A549 (cell line): ENCODE data around the gene LYPD6.

Source experiments
- CBX2 ChIP-seq: fragments of 200-600 bp; sonication (generic); IDR thresholded peaks from 2 replicates; pipeline ENCODE4 v1.6.1; 2016; ENCODE audit warnings: low read depth, mild to moderate bottlenecking, borderline replicate concordance
- CEBPB ChIP-seq, 2 experiments: fragments of >200 bp in 1 of 2; sonication (Bioruptor Twin) in 1 of 2; formaldehyde crosslinking in 1 of 2; IDR thresholded peaks; 2 replicates each; pipeline ENCODE4 v1.6.1; 2012 to 2016
- HOXB5 ChIP-seq: fragments of 250-450 bp; sonication (Bioruptor Pico); IDR thresholded peaks from 2 replicates; pipeline ENCODE4 v1.5.0; 2020; ENCODE audit warnings: mild to moderate bottlenecking, moderate library complexity
- MAFK ChIP-seq: fragments of 450-650 bp; IDR thresholded peaks from 2 replicates; pipeline ENCODE4 v1.6.1; 2014; ENCODE audit not compliant: partially characterized antibody
- MAZ ChIP-seq: fragments of 150-350 bp; IDR thresholded peaks from 2 replicates; pipeline ENCODE4 v1.6.1; 2014; ENCODE audit warnings: antibody characterized with exemption, low read depth, low read length, borderline replicate concordance
- NFE2L2 ChIP-seq: fragments of 150-350 bp; conservative IDR thresholded peaks from 2 replicates; pipeline ENCODE4 v1.6.1; 2014; ENCODE audit warnings: low read length
- POLR2A ChIP-seq: IDR thresholded peaks from 2 replicates; pipeline ENCODE4 v1.6.1; 2012; ENCODE audit warnings: mild to moderate bottlenecking, low read length
- RAD21 ChIP-seq, 2 experiments: fragments of >200 bp in 1 of 2; sonication (Bioruptor Twin) in 1 of 2; formaldehyde crosslinking in 1 of 2; IDR thresholded peaks in 1 of 2; conservative IDR thresholded peaks in 1 of 2; 2 replicates in 1 of 2; 3 replicates in 1 of 2; pipeline ENCODE4 v1.6.1; 2012 to 2018; ENCODE audit warnings: inconsistent platforms in 1 of 2
- ZSCAN20 ChIP-seq: fragments of 250-450 bp; sonication (Bioruptor Pico); IDR thresholded peaks from 2 replicates; pipeline ENCODE4 v1.8.0; 2022; ENCODE audit warnings: mild to moderate bottlenecking, moderate library complexity
- TF ChIP-seq, protein P1 (sequence below): fragments of >200 bp; sonication (Bioruptor Twin); formaldehyde crosslinking; IDR thresholded peaks from 3 replicates; pipeline ENCODE4 v1.5.1; 2016
- TF ChIP-seq, protein P2 (sequence below): IDR thresholded peaks from 2 replicates; pipeline ENCODE4 v1.6.1; 2012
- TF ChIP-seq, protein P3 (sequence below): fragments of 250-450 bp; sonication (Bioruptor Pico); IDR thresholded peaks from 2 replicates; pipeline ENCODE4 v1.5.0; 2021; ENCODE audit warnings: mild to moderate bottlenecking, moderate library complexity, borderline replicate concordance

DNA sequence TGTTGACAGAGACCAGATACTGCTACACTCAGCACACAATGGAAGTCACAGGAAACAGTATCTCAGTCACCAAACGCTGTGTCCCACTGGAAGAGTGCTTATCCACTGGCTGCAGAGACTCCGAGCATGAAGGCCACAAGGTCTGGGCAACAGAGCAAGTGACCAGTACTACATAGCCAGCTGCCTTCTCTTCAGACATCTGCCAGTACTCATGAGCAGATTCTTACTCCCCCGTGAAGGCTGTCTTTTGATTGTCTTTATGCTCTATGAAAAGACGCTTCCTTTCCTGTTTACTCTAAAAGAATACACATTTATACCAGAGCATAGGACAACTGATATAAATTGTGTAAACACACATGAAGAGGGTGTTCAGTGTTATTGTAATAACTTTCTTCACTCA is 138.2 kb downstream of the LYPD6 start:
- TF ChIP-seq MAZ: no peak
- TF ChIP-seq POLR2A: no peak
- no peak for TF ChIP-seq NFE2L2
- TF ChIP-seq, protein P1, sequence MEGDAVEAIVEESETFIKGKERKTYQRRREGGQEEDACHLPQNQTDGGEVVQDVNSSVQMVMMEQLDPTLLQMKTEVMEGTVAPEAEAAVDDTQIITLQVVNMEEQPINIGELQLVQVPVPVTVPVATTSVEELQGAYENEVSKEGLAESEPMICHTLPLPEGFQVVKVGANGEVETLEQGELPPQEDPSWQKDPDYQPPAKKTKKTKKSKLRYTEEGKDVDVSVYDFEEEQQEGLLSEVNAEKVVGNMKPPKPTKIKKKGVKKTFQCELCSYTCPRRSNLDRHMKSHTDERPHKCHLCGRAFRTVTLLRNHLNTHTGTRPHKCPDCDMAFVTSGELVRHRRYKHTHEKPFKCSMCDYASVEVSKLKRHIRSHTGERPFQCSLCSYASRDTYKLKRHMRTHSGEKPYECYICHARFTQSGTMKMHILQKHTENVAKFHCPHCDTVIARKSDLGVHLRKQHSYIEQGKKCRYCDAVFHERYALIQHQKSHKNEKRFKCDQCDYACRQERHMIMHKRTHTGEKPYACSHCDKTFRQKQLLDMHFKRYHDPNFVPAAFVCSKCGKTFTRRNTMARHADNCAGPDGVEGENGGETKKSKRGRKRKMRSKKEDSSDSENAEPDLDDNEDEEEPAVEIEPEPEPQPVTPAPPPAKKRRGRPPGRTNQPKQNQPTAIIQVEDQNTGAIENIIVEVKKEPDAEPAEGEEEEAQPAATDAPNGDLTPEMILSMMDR: no peak
- no peak for TF ChIP-seq CBX2
- TF ChIP-seq HOXB5 (CRISPR knock-in tag): no peak
- TF ChIP-seq ZSCAN20 (CRISPR knock-in tag): no peak
- TF ChIP-seq, protein P2, sequence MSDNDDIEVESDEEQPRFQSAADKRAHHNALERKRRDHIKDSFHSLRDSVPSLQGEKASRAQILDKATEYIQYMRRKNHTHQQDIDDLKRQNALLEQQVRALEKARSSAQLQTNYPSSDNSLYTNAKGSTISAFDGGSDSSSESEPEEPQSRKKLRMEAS: no peak
- TF ChIP-seq MAFK: no peak
- TF ChIP-seq, protein P3, sequence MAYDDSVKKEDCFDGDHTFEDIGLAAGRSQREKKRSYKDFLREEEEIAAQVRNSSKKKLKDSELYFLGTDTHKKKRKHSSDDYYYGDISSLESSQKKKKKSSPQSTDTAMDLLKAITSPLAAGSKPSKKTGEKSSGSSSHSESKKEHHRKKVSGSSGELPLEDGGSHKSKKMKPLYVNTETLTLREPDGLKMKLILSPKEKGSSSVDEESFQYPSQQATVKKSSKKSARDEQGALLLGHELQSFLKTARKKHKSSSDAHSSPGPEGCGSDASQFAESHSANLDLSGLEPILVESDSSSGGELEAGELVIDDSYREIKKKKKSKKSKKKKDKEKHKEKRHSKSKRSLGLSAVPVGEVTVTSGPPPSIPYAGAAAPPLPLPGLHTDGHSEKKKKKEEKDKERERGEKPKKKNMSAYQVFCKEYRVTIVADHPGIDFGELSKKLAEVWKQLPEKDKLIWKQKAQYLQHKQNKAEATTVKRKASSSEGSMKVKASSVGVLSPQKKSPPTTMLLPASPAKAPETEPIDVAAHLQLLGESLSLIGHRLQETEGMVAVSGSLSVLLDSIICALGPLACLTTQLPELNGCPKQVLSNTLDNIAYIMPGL (CRISPR knock-in tag): no peak
- TF ChIP-seq RAD21 (conservative IDR thresholded peaks at IDR 0.05 in 1 of 2, IDR thresholded peaks at IDR 0.05 in 1 of 2): no peak
- TF ChIP-seq CEBPB (IDR thresholded peaks at IDR 0.05): no peak
